Naive B cell (primary cell): Measurements from ENCODE around the gene CEP85L. TPM values are rescaled to one million over a fixed set of nuclear protein-coding genes. Genes with fewer than 3 reads are reported as not detected.
A peak's percentile ranks its signal among the peaks of the same experiment; 100 is the strongest.

Experiments
- ATAC-seq, 2 donors: fragments of 150-1000 bp; cut with Tn5 transposase; 2 replicates each; pipeline ENCODE4 v1.10.0; 2021; ENCODE audit warnings: low read depth in 2 of 2, mild to moderate bottlenecking in 2 of 2, moderate library complexity in 2 of 2
- DNase-seq: peaks from one replicate; pipeline ENCODE4 v3.0.0; 2022
- H3K27ac Mint-ChIP-seq, 6 donors: one replicate each; pipeline ENCODE4 v1.8.0; 2020 to 2022; ENCODE audit warnings: mild to moderate bottlenecking in 6 of 6, mixed read lengths in 6 of 6, moderate library complexity in 5 of 6, inconsistent platforms in 2 of 6
- H3K27me3 Mint-ChIP-seq, 3 donors: one replicate each; pipeline ENCODE4 v1.8.0; 2021 to 2022; ENCODE audit warnings: mixed read lengths in 3 of 3, mild to moderate bottlenecking in 1 of 3
- H3K36me3 Mint-ChIP-seq, 2 donors: one replicate each; pipeline ENCODE4 v1.8.0; 2020 to 2022; ENCODE audit warnings: mixed read lengths in 2 of 2, inconsistent platforms in 1 of 2, mild to moderate bottlenecking in 1 of 2
- H3K4me1 Mint-ChIP-seq, 3 donors: one replicate each; pipeline ENCODE4 v1.8.0; 2020 to 2022; ENCODE audit warnings: mixed read lengths in 3 of 3, inconsistent platforms in 1 of 3, mild to moderate bottlenecking in 1 of 3, moderate library complexity in 1 of 3
- H3K4me3 Mint-ChIP-seq, 8 donors: one replicate each; pipeline ENCODE4 v1.8.0; 2020 to 2022; ENCODE audit warnings: mild to moderate bottlenecking in 8 of 8, mixed read lengths in 8 of 8, moderate library complexity in 8 of 8, inconsistent platforms in 2 of 8
- H3K9me3 Mint-ChIP-seq, 7 donors: one replicate each; pipeline ENCODE4 v1.8.0; 2020 to 2022; ENCODE audit warnings: mixed read lengths in 7 of 7, mild to moderate bottlenecking in 5 of 7, inconsistent platforms in 2 of 7, moderate library complexity in 1 of 7
- polyA plus RNA-seq, 6 donors: library from polyadenylated mRNA; unstranded; fragments of 300-500 nt; fragmentation: Illumina TruSeq; gene quantifications; one replicate each; pipeline ENCODE4 v1.2.3, GENCODE V29; 2021; ENCODE audit warnings: low read depth in 6 of 6

Gene CEP85L
- polyA plus RNA-seq, 6 donors from 2014 or later, result 19.6 to 31.0 (median 25.0) TPM

DNA sequence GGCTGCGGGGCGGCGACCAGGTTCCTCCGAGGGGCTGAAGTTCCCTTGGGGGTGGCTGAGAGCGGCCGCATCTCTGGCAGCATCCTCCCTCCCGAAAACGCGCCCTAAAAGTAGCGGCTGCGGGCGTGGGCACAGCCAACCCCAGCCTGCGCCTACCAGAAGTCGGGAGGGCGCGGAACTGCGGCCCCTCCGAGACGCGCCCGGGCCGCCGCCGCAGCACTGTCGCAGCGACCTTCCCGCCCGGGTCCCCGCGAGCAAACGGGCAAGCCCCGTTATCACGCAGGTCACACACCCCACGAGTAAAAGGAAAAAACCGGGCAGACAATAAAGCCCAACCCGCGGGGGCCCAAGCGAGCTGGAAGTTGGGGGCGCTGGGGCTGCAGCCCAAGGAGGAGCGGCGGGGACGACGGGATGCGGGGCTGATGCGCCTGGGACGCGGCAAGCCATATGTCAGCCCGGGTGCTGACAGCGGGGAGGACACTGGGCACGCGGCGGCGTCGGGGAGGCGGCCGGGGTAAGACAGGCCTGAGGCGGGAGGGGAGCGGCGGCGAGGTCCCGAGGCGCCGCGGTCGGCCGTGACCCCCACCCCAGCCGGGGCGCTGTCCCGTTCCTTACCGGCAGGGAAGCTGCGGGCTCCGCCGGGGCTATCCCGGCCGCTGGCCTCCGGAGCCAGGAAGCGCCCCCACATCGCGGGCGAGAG lies 659 bp downstream of the CEP85L start:
- Mint-ChIP-seq H3K9me3 (no peaks in the 10 kb centered on the region), H3K36me3 (no peaks in the 10 kb centered on the region), H3K27ac (peak overlapping the region in 5 of 6 donors; percentile 60 to 95 (median 79)), H3K27me3 (no peaks in the 10 kb centered on the region), H3K4me3 (peak overlapping the region; percentile 87 to 98 (median 93)), H3K4me1 (peaks cover 15 to 22% (median 16%) of the 10 kb centered on the region in 3 donors)
- DNase-seq (peak; percentile 48), ATAC-seq (peak; percentile 34)

DNA sequence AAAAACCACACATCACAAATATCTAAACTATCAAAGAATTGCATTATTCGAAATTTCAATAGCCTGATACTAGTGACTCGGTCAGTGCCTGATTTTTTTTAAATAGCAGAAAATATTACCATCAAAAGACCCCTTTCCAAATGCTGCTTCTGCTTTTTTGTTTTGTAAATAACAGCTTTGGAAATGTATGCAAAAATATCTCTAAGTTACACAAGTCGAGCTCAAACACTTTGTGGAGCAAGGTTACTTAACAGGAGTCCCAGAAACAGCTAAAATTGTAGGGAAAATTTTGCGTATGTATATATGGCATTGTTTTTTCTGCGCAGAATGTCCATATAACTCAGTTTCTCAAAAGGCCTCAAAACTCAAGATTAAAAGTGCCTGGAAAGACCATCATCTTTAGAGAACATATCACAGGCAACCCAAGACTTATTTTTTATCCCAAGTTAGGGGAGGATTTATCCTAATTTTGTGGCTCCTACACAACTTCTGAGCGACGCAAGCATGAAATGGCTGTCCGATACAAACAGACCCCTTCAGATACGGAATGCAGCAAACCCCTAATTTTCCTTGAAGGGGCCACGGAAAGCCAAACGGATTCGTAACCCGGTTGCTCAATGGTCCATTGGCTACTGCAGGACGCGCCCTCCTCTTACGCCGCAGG lies 1.3 kb downstream of the CEP85L start:
- peak overlapping the region; percentile 83 to 98 (median 90) for H3K4me3 Mint-ChIP-seq
- H3K9me3 Mint-ChIP-seq, result no peaks in the 10 kb centered on the region
- no peaks in the 10 kb centered on the region for H3K27me3 Mint-ChIP-seq
- peak overlapping the region in 4 of 6 donors; percentile 60 to 95 (median 82) for H3K27ac Mint-ChIP-seq
- peaks cover 19 to 22% (median 19%) of the 10 kb centered on the region in 3 donors for H3K4me1 Mint-ChIP-seq
- DNase-seq (no peak), ATAC-seq (no peak)
- H3K36me3 Mint-ChIP-seq, result no peaks in the 10 kb centered on the region

DNA sequence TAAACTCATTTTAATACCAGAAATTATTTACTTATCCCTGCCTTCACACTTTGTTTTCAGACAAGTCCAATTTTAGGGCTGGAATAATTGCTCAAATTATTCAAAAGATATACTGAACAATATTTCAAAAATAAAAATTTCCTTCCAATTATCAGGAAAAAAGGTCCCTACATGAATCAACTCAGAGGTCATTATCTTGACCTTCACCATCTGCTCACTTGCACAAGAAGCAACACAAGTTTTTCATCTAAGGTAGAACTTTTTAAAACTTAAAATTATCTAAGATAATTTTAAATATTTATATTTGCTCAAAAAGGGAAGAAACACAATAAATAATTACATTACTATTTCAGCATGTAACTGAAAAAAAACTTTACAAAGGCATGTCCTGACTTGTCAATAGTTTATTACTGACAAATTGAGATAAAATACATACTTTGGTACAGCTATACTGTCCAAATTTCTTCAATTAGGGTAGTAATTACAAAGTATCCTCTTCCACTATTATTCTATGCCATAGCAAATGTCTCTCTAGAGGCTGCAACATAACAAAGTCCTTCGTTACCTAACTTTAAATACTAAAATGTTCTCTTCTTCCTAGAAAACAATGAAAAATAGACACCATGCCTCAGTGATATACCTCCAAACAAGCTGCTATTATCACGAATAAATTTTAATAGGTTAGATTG lies 2.4 kb downstream of the CEP85L start:
- H3K9me3 Mint-ChIP-seq, result no peaks in the 10 kb centered on the region
- H3K36me3 Mint-ChIP-seq, result no peaks in the 10 kb centered on the region
- no peaks in the 10 kb centered on the region for H3K27me3 Mint-ChIP-seq
- peaks cover 29 to 30% (median 29%) of the 10 kb centered on the region in 3 donors for H3K4me1 Mint-ChIP-seq
- ATAC-seq (no peak), DNase-seq (no peak)
- no peak overlapping the region for H3K27ac Mint-ChIP-seq
- peak overlapping the region in 4 of 8 donors; percentile 85 to 96 (median 94) for H3K4me3 Mint-ChIP-seq

DNA sequence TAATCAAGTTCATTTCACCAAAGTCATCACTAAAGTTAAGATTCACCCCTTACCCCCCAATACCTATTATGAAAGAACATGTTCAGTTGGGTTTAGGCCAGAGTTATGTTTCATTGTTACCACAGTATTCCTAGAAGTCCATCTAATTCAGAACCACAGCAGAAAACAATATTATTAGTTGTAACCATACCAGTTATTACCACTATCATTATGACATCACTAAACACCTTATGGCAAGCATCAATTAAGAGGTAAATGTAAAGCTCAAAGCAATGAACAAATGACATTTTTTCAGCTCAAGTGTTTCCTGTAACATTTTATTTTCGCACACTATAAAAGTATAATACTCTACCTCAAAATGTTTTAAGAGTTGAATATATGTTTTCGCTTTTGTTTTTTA lies 4.4 kb downstream of the CEP85L start:
- Mint-ChIP-seq H3K9me3 (no peaks in the 10 kb centered on the region), H3K4me3 (no peak overlapping the region), H3K27ac (no peak overlapping the region), H3K36me3 (no peaks in the 10 kb centered on the region), H3K4me1 (peaks cover 21 to 30% (median 23%) of the 10 kb centered on the region in 3 donors), H3K27me3 (no peaks in the 10 kb centered on the region)
- ATAC-seq (no peak), DNase-seq (no peak)

DNA sequence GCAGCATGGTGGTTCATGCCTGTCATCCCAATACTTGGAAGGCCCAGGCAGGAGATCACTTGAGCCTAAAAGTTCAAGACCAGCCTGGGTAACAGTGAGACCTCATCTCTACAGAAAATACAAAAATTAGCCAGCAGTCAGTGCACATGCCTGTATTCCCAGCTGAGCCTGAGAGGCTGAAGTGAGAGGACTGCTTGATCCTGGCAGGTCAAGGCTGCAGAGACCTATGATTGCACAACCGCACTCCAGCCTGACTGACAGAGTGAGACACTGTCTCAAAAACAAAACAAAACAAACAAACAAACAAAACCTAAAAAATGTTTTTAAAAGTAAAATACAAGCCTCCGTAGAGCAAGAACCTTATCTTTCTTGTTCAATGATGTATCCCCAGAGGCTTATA lies 6.0 kb downstream of the CEP85L start:
- Mint-ChIP-seq H3K4me3 (no peak overlapping the region), H3K4me1 (peaks cover 26 to 32% (median 27%) of the 10 kb centered on the region in 3 donors), H3K9me3 (no peaks in the 10 kb centered on the region), H3K36me3 (no peaks in the 10 kb centered on the region), H3K27me3 (no peaks in the 10 kb centered on the region), H3K27ac (peak overlapping the region in 1 of 6 donors; percentile 37)
- ATAC-seq, result no peak
- no peak for DNase-seq

DNA sequence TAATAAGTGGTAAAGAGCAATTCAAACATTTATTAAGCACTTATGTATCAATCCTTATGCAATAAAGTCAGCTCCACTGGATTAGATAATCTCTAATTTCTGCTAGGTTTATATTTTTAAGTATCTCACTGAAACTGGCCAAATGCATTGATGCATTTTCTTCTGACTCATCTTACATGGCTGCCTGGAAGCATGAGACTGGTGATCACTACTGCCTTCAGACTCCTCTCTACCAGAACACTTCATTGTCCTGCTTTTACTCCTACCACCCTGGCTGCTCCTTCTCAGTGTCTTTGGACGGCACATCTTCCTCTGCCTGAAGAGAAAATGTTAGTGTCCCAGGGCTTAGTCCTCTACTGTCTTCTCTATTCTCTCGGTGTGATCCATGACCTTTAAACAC lies 7.4 kb downstream of the CEP85L start:
- Mint-ChIP-seq H3K27me3 (no peaks in the 10 kb centered on the region), H3K9me3 (no peaks in the 10 kb centered on the region), H3K36me3 (no peaks in the 10 kb centered on the region), H3K4me1 (peaks cover 25 to 39% (median 31%) of the 10 kb centered on the region in 3 donors), H3K4me3 (no peak overlapping the region), H3K27ac (peak overlapping the region in 1 of 6 donors; percentile 13)
- ATAC-seq (no peak), DNase-seq (no peak)

DNA sequence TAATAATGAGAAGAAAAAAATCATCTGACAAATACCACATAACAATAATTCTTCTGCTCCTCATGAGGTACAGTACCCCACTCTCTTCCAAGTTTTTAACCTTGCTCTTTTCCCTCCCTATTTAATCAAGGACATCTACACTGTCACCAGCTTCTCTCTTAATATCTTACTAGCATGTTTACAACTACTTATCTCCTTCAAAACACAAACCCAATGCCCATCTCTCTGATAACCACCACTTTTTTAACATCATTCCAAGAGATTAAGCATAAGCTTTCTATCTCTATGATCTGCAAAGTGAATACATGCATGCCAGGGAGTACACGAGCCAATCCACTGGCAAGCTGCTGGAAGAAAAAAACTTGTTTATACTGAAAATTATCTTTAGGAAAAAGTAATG lies 10.3 kb downstream of the CEP85L start:
- no peak for DNase-seq
- Mint-ChIP-seq H3K9me3 (peaks cover 0 to 2% (median 0%) of the 10 kb centered on the region in 7 donors), H3K4me3 (no peak overlapping the region), H3K4me1 (peaks cover 29 to 40% (median 40%) of the 10 kb centered on the region in 3 donors), H3K27ac (peak overlapping the region in 2 of 6 donors; percentile 2 to 5), H3K36me3 (no peaks in the 10 kb centered on the region), H3K27me3 (no peaks in the 10 kb centered on the region)
- ATAC-seq, result no peak

DNA sequence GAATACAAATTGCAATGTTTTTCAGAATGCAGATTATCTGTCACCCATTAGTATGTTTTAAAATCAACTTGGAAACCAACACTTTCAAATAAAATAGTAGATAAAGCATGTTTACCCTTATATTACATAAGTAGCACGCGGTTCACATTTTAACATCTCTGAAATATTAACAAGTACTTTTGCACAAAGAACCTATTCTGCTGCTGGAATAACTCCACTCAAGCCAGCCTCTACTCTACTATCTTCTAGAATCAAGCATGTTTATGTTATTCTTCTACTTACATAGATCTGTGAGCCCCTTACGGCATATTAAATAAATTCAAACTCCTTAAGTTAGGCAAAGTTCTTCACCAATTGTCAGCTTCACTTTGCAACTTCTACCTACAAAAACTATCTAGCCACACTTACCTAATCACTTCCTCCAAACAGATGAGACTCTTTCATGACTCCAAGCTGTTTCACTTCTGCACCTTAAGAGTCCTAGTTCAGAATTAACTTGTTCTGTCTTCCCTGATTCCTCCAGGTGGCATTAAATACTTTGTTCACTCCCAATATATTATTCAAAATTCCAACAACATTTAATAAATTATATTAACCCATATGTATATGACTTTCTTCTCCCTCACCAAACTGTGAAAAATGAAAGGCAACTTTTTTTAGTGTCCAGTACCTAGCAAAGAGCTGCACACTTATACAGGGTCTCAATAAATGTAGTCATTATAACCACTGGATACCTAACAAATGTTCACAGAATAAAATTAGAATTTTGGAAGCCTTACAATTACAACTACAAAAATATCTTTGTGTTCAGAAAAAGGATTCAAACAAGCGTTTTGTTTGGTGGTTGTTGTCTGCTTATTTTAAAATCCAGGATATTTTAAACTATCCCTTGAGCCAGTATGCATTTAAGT lies 12.1 kb downstream of the CEP85L start:
- H3K4me1 Mint-ChIP-seq, result peaks cover 21 to 38% (median 29%) of the 10 kb centered on the region in 3 donors
- DNase-seq (no peak), ATAC-seq (peak; percentile 65 to 69)
- H3K27me3 Mint-ChIP-seq, result no peaks in the 10 kb centered on the region
- H3K27ac Mint-ChIP-seq, result peak overlapping the region in 1 of 6 donors; percentile 12
- H3K9me3 Mint-ChIP-seq, result peaks cover 0 to 2% (median 0%) of the 10 kb centered on the region in 7 donors
- H3K36me3 Mint-ChIP-seq, result no peaks in the 10 kb centered on the region
- no peak overlapping the region for H3K4me3 Mint-ChIP-seq

DNA sequence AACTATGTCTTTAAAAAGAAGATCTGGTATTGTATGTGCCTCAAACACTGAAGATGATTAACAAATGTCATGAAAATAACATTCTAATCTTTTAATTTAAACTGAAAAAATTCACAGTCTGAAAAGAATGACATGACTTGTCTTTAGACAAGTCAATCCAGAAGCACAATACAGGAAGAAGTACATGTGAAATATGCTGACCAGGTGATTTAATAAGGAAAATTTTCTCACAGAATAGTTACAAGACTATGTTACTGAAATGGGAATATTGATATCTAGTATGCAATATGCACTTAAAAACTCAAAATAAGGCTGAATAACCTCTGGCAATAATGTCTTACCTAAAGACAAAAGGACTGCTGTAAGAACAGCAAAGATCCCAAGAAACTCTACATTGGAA lies 13.1 kb downstream of the CEP85L start:
- Mint-ChIP-seq H3K27me3 (no peaks in the 10 kb centered on the region), H3K9me3 (peaks cover 0 to 2% (median 0%) of the 10 kb centered on the region in 7 donors), H3K4me1 (peaks cover 18 to 34% (median 24%) of the 10 kb centered on the region in 3 donors), H3K4me3 (no peak overlapping the region), H3K36me3 (no peaks in the 10 kb centered on the region), H3K27ac (no peak overlapping the region)
- ATAC-seq (no peak), DNase-seq (no peak)

DNA sequence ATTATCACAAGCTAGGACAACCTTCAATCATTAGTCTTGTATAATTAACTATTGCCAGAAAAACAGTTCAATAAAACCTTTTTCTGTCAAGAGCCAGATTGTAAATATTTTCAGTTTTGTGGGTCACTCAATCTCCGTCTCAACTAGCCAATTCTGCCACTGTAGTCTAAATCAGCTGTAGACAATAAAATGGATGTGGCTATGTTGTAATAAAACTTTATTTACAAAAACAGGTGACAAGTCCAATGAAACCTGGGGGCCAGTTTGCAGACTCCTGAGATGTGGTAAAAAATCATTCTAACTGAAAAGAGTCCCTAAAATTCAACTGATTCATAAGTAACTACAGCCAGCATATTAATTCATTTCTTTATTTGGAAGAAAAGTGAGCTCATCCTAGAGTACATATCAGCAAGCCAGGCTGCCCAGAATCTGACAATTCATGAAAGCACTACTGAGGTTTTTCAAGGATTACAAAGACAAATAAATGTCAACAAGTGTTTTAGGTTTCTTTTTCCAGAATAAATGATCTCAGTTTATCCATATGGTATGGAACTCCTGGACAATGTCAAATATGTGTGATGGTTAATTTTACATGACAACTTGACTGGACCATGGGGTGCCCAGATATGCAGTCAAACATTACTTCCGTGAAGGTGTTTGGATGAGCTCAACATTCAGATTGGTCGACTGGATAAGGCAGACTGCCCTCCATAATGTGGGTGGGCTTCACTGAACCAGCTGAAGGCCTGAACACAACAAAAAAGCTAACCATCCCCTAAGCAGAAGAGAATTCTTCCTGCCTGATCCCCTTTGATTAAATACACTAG lies 15.3 kb downstream of the CEP85L start:
- H3K4me1 Mint-ChIP-seq, result peaks cover 16 to 30% (median 23%) of the 10 kb centered on the region in 3 donors
- DNase-seq (no peak), ATAC-seq (no peak)
- peak overlapping the region in 1 of 6 donors; percentile 24 for H3K27ac Mint-ChIP-seq
- no peaks in the 10 kb centered on the region for H3K27me3 Mint-ChIP-seq
- no peak overlapping the region for H3K4me3 Mint-ChIP-seq
- H3K36me3 Mint-ChIP-seq, result peaks cover 0 to 4% of the 10 kb centered on the region in 2 donors
- H3K9me3 Mint-ChIP-seq, result peaks cover 0 to 2% (median 0%) of the 10 kb centered on the region in 7 donors

DNA sequence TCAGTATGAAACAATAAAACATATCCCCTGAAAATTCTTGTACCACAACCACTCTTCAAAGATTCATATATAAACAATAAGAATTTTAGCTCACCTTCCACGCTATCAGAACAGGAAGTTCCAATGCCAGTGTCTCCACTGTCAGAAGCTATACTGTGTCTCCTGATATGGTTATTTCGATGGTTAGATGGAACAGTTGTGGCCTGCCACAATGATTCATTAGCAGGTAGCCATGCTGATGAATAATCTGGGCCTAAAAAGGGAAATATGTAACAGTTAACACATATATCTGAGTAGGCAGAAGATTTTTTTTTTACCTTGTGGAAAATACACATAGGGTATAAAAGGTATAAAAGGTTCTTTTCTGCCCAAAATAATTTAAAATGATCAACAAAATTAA lies 19.0 kb downstream of the CEP85L start:
- ATAC-seq, result no peak
- peaks cover 9 to 10% of the 10 kb centered on the region in 2 donors for H3K36me3 Mint-ChIP-seq
- peaks cover 4 to 33% (median 19%) of the 10 kb centered on the region in 3 donors for H3K4me1 Mint-ChIP-seq
- no peak for DNase-seq
- H3K27ac Mint-ChIP-seq, result peak overlapping the region in 1 of 6 donors; percentile 38
- H3K9me3 Mint-ChIP-seq, result peaks cover 0 to 2% (median 0%) of the 10 kb centered on the region in 7 donors
- no peaks in the 10 kb centered on the region for H3K27me3 Mint-ChIP-seq
- no peak overlapping the region for H3K4me3 Mint-ChIP-seq

DNA sequence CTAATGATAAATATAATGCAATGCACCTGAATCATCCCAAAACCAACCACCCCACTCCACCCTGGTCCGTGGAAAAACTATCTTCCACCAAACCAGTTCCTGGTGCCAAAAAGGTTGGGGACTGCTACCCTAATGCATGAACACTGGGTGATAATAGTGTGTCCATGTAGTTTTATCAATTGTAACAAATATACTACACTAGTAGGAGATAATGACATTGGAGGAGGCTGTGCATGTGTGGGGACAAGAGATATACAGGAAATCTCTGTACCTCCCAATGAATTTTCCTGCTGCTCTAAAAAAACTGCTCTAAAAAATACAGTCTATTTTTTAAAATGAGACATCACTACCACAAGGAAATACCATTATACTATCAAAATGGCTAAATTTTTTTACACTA lies 20.5 kb downstream of the CEP85L start:
- H3K27ac Mint-ChIP-seq, result no peak overlapping the region
- H3K9me3 Mint-ChIP-seq, result peaks cover 0 to 8% (median 5%) of the 10 kb centered on the region in 7 donors
- no peak for ATAC-seq
- no peak for DNase-seq
- H3K27me3 Mint-ChIP-seq, result no peaks in the 10 kb centered on the region
- H3K36me3 Mint-ChIP-seq, result peaks cover 17 to 20% of the 10 kb centered on the region in 2 donors
- no peak overlapping the region for H3K4me3 Mint-ChIP-seq
- H3K4me1 Mint-ChIP-seq, result peaks cover 4 to 43% (median 25%) of the 10 kb centered on the region in 3 donors
